Stomach (tissue), 4 donors: ENCODE measurements around the gene HYDIN.
"Not testable (repeated sequence)": the region's sequence is repeated elsewhere in the genome, so short reads cannot be mapped to it uniquely, and the experiment has no call there.

ENCODE experiments used
- EP300 ChIP-seq: sonication (generic); formaldehyde crosslinking; IDR thresholded peaks from one replicate; pipeline ENCODE4 v1.6.1; 2017; ENCODE audit warnings: antibody characterized with exemption
- TF ChIP-seq, protein P1 (sequence below), 7 experiments: fragments of 450-650 bp in 4 of 7; fragments of 200-600 bp in 3 of 7; sonication (generic) in 3 of 7; IDR thresholded peaks; one replicate each; pipeline ENCODE4 v1.5.1; 2016 to 2019; ENCODE audit warnings: antibody characterized with exemption in 7 of 7, control low read depth in 2 of 7, mild to moderate bottlenecking in 1 of 7

DNA sequence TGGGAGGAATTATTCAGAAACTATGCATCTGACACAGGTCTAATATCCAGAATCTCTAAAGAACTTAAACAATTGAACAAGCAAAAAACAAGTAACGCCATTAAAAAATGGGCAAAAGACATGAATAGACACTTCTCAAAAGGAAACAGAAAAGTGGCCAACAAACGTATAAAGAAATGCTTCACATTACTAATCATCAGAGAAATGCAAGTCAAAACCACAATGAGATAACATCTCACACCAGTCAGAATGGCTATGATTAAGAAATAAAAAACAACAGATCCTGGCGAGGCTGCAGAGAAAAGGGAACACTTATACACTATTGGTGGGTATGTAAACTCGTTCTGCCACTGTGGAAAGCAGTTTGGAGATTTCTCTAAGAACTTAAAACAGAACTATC is 379.2 kb downstream of the HYDIN start:
- TF ChIP-seq EP300: not testable (repeated sequence)
- TF ChIP-seq, protein P1, sequence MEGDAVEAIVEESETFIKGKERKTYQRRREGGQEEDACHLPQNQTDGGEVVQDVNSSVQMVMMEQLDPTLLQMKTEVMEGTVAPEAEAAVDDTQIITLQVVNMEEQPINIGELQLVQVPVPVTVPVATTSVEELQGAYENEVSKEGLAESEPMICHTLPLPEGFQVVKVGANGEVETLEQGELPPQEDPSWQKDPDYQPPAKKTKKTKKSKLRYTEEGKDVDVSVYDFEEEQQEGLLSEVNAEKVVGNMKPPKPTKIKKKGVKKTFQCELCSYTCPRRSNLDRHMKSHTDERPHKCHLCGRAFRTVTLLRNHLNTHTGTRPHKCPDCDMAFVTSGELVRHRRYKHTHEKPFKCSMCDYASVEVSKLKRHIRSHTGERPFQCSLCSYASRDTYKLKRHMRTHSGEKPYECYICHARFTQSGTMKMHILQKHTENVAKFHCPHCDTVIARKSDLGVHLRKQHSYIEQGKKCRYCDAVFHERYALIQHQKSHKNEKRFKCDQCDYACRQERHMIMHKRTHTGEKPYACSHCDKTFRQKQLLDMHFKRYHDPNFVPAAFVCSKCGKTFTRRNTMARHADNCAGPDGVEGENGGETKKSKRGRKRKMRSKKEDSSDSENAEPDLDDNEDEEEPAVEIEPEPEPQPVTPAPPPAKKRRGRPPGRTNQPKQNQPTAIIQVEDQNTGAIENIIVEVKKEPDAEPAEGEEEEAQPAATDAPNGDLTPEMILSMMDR (IDR thresholded peaks at IDR 0.05): not testable (repeated sequence)
